AG04450 (cell line): ENCODE measurements around the gene RIPOR2. TPM values are rescaled to one million over a fixed set of nuclear protein-coding genes. Genes with fewer than 3 reads are reported as not detected.
"Not testable (repeated sequence)": the region's sequence is repeated elsewhere in the genome, so short reads cannot be mapped to it uniquely, and the experiment has no call there.

Experiments
- CTCF ChIA-PET: fragments of 300-600, 350-600 bp; formaldehyde crosslinking; extraction: SDS; loops from one replicate; lab custom pipeline; 2022; ENCODE audit warnings: antibody characterized with exemption, inconsistent platforms; lab: Charles Lee
- POLR2A ChIA-PET: fragments of 350-600 bp; formaldehyde crosslinking; extraction: SDS; loops from one replicate; lab custom pipeline; 2021; ENCODE audit warnings: antibody characterized with exemption, inconsistent platforms; lab: Yijun Ruan, JAX
- DNase-seq: peaks from one replicate; pipeline ENCODE4 v3.0.0-alpha.2; 2011; ENCODE audit warnings: low read depth, low spot score
- H3K27ac ChIP-seq: one replicate; pipeline ENCODE4 v1.5.1; 2012; ENCODE audit warnings: low read depth, low read length, control low read depth
- H3K27me3 ChIP-seq: one replicate; pipeline ENCODE4 v1.6.0; 2012; ENCODE audit warnings: low read length; ENCODE audit not compliant: control insufficient read depth, insufficient read depth
- H3K4me3 ChIP-seq: 2 replicates; pipeline ENCODE4 v1.5.1; 2011; ENCODE audit warnings: mild to moderate bottlenecking, low read depth, low read length, control low read depth
- H3K9me3 ChIP-seq: 2 replicates; pipeline ENCODE4 v1.5.1; 2012; ENCODE audit warnings: low read length; ENCODE audit not compliant: control insufficient read depth, insufficient read depth
- polyA plus RNA-seq: library from polyadenylated mRNA; depleted of rRNA; stranded (reverse); fragments of >200 nt; gene quantifications from 2 replicates; pipeline ENCODE4 v1.2.3, GENCODE V29; 2011
- TF ChIP-seq, protein P1 (sequence below): IDR thresholded peaks from 2 replicates; pipeline ENCODE4 v1.5.1; 2011; ENCODE audit warnings: low read depth, low read length, control low read depth, inconsistent platforms

RIPOR2 gene
- polyA plus RNA-seq, 1 experiment = 7.3 TPM

DNA sequence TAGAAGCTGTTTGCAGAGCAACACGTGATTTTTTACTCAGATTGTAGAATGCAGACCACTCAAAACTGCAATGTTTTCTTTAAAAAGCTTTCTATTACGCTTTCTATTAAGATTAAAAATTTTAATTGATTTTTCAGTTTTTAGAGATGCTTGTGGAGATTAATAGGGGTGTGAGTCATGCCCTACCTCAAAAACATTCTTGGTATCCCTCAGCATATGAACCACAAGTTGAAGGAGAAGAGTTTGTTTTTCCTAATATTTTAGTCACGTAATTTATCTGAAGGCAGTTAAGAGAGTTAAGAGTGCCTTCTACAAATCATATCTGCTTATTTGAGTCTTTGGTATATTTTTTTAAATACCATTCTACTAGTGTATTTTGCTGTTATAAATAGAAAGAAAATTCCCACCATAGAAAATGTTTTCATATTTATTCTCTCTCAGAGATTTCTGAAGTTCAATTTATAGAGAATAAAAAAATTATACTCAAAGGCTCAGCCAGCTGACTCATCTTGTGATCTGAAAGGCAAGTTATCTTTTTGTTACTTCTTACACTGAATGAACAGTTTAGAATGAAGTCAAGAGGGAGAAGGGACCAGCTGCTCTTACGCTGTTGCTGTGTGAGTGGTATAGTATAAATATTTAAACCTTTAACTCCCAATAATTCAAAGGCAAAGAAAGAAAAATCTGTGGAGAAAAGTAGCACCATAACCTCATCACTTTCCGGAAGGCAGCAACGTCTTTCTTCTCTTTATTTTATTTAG, 7.6 kb downstream of the RIPOR2 start:
- Histone ChIP-seq H3K9me3 (no peaks in the 10 kb centered on the region), H3K27me3 (no peaks in the 10 kb centered on the region), H3K4me3 (no peak overlapping the region), H3K27ac (peak overlapping the region; percentile 22)
- ChIA-PET POLR2A (interaction anchor here (0.7 to 1.3 kb wide), 2 partner anchors 62 to 126 kb away, joined by 4 read pairs; no protein-coding TSS in a partner anchor), CTCF (no interaction called here)
- DNase-seq = peak; percentile 75
- TF ChIP-seq, protein P1, sequence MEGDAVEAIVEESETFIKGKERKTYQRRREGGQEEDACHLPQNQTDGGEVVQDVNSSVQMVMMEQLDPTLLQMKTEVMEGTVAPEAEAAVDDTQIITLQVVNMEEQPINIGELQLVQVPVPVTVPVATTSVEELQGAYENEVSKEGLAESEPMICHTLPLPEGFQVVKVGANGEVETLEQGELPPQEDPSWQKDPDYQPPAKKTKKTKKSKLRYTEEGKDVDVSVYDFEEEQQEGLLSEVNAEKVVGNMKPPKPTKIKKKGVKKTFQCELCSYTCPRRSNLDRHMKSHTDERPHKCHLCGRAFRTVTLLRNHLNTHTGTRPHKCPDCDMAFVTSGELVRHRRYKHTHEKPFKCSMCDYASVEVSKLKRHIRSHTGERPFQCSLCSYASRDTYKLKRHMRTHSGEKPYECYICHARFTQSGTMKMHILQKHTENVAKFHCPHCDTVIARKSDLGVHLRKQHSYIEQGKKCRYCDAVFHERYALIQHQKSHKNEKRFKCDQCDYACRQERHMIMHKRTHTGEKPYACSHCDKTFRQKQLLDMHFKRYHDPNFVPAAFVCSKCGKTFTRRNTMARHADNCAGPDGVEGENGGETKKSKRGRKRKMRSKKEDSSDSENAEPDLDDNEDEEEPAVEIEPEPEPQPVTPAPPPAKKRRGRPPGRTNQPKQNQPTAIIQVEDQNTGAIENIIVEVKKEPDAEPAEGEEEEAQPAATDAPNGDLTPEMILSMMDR = no peak

DNA sequence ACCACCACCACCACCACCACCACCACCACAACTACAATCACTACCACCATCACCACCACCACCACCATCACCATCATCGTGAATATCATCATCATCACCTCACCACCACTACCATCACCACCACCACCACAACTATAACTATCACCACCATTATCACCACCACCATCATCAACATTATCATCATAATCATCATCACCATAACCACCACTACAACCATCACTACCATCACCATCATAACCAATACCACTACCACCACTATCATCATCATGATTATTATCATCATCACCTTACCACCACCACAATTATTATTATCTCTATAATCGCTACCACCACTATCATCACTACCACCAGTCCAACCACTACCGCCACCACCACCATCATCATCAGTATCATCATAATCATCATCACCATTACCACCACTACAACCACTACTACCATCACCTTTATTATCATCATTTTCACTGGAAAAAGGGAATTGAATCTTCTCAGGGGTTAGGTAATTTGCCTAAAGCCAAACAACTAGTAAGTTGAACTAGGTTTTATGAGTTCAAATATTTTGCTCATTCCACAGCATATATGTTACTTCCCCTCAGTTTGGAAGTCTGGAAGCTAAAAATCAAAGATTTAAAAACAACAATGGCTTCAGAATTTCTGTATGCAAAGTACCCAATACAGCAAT, 8.3 kb downstream of the RIPOR2 start:
- Histone ChIP-seq H3K9me3 (no peaks in the 10 kb centered on the region), H3K27ac (no peak overlapping the region), H3K4me3 (no peak overlapping the region), H3K27me3 (no peaks in the 10 kb centered on the region)
- ChIA-PET POLR2A (interaction anchor here (1.3 kb wide), 1 partner anchor 127 kb away, joined by 4 read pairs; no protein-coding TSS in a partner anchor), CTCF (no interaction called here)
- no peak for DNase-seq
- TF ChIP-seq, protein P1 = no peak

DNA sequence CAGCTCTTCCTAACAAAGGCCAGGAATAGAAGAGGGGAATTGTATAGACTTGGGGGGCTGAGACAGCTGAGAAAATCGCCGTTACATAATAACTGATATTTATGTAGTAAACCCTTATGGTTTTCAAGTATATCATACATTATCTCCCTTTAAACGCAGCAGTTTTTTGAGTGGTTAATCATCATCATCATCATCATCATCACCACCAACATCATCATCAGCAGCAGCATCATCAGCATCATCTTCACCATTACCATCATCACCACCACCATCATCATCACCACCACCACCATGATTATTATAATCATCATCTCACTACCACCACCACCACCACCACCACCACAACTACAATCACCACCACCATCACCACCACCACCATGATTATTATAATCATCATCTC, 9.1 kb downstream of the RIPOR2 start:
- H3K4me3 ChIP-seq, H3K27ac ChIP-seq, H3K27me3 ChIP-seq, CTCF ChIA-PET, H3K9me3 ChIP-seq, DNase-seq, POLR2A ChIA-PET: not testable (repeated sequence)

DNA sequence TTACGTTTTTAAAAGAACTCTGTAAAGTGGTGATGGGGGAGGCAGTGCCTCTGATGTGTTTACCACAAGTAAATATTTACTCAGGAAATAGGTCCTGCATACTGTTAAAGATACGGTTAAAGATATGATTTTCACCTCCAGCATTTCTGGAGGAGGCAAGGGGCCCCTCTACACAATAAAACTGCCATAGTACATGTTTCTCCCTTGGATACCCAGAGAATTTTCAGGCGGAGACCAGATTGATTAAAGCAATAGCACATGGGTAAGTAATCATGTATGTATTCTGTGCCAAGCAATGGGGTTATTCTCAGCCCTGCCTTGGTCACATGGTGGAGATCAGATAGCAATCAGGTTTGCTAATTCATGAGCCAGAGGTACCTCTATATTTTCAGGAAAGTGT, 9.6 kb downstream of the RIPOR2 start:
- Histone ChIP-seq H3K9me3 (no peaks in the 10 kb centered on the region), H3K27ac (no peak overlapping the region), H3K4me3 (no peak overlapping the region), H3K27me3 (no peaks in the 10 kb centered on the region)
- POLR2A ChIA-PET = no interaction called here
- DNase-seq = no peak
- TF ChIP-seq, protein P1 = no peak
- CTCF ChIA-PET = interaction anchor here (0.8 kb wide), 1 partner anchor 145 kb away, joined by 3 read pairs; no protein-coding TSS in a partner anchor

DNA sequence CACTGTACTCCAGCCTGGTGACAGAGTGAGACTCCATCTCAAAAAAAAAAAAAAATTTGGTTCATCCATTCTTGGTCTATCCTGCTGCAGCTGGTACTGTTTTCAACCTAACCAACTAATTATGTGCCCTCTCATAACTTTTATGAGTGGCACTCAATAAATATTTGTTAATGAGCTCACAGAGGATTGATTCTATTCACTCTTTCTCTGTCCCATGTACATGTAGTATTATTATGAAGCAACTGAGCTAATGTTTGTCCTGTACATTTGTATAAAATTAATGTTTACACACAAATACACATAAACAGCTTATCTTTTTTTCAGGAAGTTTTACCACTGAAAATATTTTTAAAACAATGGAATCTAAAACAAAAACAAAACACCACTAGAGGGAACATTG, 10.1 kb downstream of the RIPOR2 start:
- no peak overlapping the region for H3K27ac ChIP-seq
- DNase-seq = no peak
- TF ChIP-seq, protein P1 = no peak
- POLR2A ChIA-PET = no interaction called here
- no peak overlapping the region for H3K4me3 ChIP-seq
- CTCF ChIA-PET = interaction anchor here (0.8 kb wide), 1 partner anchor 145 kb away, joined by 3 read pairs; no protein-coding TSS in a partner anchor
- H3K27me3 ChIP-seq = no peaks in the 10 kb centered on the region
- no peaks in the 10 kb centered on the region for H3K9me3 ChIP-seq
